Skeletal muscle tissue (tissue), 4 donors: ENCODE data around the gene HMCN1. TPM values are rescaled to one million over a fixed set of nuclear protein-coding genes. Genes with fewer than 3 reads are reported as not detected.

Experiments
- H3K27ac ChIP-seq: one replicate; pipeline ENCODE4 v1.7.0; 2013; ENCODE audit warnings: mild to moderate bottlenecking, low read depth, low read length, inconsistent platforms
- H3K27me3 ChIP-seq, 3 donors: one replicate each; pipeline ENCODE4 v1.7.0; 2013; ENCODE audit warnings: low read length in 3 of 3; ENCODE audit not compliant: control insufficient read depth in 3 of 3, insufficient read depth in 3 of 3
- H3K36me3 ChIP-seq, 3 donors: one replicate each; pipeline ENCODE4 v1.7.0; 2013; ENCODE audit warnings: low read length in 3 of 3; ENCODE audit not compliant: control insufficient read depth in 3 of 3, insufficient read depth in 3 of 3
- H3K4me1 ChIP-seq, 3 donors: one replicate each; pipeline ENCODE4 v1.7.0; 2013; ENCODE audit warnings: low read length in 3 of 3, mild to moderate bottlenecking in 3 of 3; ENCODE audit not compliant: control insufficient read depth in 3 of 3, insufficient read depth in 3 of 3
- H3K4me3 ChIP-seq, 3 donors: one replicate each; pipeline ENCODE4 v1.7.0; 2013; ENCODE audit warnings: low read length in 3 of 3
- H3K9ac ChIP-seq, 3 donors: one replicate each; pipeline ENCODE4 v1.7.0; 2013; ENCODE audit warnings: low read length in 3 of 3, mild to moderate bottlenecking in 3 of 3, moderate library complexity in 2 of 3, low read depth in 1 of 3
- H3K9me3 ChIP-seq, 3 donors: one replicate each; pipeline ENCODE4 v1.7.0; 2013; ENCODE audit warnings: low read length in 3 of 3; ENCODE audit not compliant: control insufficient read depth in 3 of 3
- total RNA-seq: library from RNA; depleted of rRNA; stranded (reverse); fragments of >200 nt; gene quantifications from one replicate; pipeline ENCODE4 v1.2.3, GENCODE V29; 2014
- donor health status: Osteomylitis.

HMCN1 gene
- total RNA-seq, 1 donor from 2014 or later: 16.7 TPM

DNA sequence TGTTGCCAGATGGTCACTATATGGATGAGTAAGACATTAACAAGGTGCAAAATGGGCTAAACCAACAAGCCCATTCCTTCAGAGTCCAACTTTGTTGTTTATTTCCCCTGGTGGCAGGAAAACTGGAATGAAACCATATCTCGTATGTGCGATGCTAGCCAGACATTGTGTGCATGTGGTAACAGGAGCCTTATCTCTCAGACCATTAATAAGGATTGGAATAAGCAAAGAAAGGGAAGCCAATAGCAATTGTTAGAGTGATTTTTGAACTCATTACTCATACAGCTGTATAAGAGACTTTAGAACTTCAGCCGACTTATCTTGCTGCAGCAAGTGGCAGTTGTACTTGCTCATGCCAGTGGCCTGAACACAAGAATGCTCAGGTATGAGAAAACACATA is 30.0 kb upstream of the HMCN1 start:
- Histone ChIP-seq H3K9me3 (no peaks in the 10 kb centered on the region), H3K4me1 (no peaks in the 10 kb centered on the region), H3K27me3 (no peaks in the 10 kb centered on the region), H3K4me3 (no peak overlapping the region), H3K9ac (no peak overlapping the region), H3K27ac (no peak overlapping the region), H3K36me3 (no peaks in the 10 kb centered on the region)

DNA sequence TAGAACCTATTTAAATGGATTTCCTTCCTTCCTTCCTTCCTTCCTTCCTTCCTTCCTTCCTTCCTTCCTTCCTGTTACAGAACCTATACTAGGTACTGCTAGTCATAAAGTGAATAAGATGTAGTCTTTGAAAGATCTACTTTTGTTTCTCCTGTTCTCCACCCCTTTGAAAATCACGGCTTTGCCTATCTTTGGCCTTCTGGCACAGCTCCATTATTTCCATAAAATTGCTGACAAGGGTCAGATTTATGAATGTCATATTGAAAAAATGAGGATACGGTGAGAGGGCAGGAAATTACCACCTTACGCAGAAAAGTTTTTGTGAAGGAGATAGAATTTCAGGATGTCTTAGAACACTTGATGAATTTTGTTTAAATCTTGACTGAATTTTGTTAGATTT is 18.1 kb upstream of the HMCN1 start:
- Histone ChIP-seq H3K36me3 (no peaks in the 10 kb centered on the region), H3K27ac (no peak overlapping the region), H3K27me3 (no peaks in the 10 kb centered on the region), H3K4me3 (no peak overlapping the region), H3K9ac (no peak overlapping the region), H3K9me3 (no peaks in the 10 kb centered on the region), H3K4me1 (no peaks in the 10 kb centered on the region)

DNA sequence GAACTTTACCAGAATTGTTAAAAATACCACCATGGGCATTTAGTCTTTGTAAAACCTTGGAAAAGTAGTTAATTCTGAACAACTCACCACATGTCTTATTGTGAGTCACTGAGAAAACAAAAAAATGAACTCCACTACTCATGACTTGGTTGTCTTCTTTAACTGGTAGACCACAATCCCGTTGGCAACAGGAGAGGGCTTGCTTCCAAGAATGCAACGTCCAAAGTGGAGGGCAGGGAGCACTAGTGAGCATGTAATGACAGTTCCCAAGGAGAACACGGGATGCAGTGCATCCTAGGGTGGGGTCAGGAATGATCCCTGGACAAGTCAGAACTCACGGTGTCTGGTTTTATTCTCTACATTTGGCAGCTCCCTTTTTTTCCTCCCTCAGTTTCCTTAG is 15.2 kb upstream of the HMCN1 start:
- H3K9ac ChIP-seq: no peak overlapping the region
- H3K36me3 ChIP-seq: no peaks in the 10 kb centered on the region
- no peaks in the 10 kb centered on the region for H3K4me1 ChIP-seq
- no peak overlapping the region for H3K27ac ChIP-seq
- no peak overlapping the region for H3K4me3 ChIP-seq
- no peaks in the 10 kb centered on the region for H3K9me3 ChIP-seq
- no peaks in the 10 kb centered on the region for H3K27me3 ChIP-seq

DNA sequence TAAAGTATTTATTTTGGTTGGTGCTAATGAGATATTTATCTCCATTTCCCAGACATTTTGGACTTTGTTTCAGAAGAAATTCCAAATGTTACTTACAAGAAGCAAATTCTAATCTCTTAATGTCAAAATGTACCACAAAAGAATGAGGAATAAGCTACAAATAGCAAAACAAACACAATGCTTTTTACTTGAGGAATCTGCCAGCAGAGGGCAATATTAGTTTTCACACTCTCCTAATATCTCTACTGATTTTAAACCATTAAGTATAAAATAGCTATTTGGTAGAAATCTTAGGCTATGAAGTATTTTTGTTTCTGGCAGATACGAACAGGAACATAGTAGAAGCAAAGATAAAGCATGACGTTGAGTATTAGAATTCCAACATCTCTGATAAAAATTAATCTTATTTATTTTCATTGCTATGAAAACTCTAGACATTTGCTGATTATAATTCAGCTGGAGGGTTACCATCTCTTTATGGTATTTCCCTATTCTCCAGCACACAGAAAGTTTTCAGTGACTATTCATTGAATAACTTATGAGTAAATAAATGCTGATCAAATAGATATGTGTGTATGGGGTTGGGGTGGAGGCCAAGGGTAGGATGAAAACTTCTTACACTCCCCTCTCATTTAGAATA is 13.4 kb upstream of the HMCN1 start:
- no peaks in the 10 kb centered on the region for H3K27me3 ChIP-seq
- no peaks in the 10 kb centered on the region for H3K4me1 ChIP-seq
- H3K9ac ChIP-seq: no peak overlapping the region
- no peaks in the 10 kb centered on the region for H3K9me3 ChIP-seq
- no peak overlapping the region for H3K27ac ChIP-seq
- no peak overlapping the region for H3K4me3 ChIP-seq
- H3K36me3 ChIP-seq: no peaks in the 10 kb centered on the region

DNA sequence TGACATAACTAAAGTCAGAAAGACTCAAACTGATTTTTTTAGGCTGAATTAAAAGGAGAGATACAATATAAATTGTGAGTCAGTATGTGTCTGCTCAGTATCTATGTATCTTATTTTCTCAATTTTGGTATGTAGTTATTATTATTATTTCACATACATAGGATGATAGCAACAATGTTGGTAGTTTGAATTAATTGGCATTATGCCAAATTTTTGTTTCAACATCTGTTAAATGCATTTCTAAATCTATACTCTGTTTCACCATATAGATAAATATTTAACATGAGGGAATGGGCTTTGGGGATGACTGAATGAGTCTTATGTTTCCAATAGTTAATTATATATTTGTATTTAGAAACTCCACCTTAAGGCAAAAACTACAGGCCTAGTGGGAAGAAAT is 12.6 kb upstream of the HMCN1 start:
- Histone ChIP-seq H3K36me3 (no peaks in the 10 kb centered on the region), H3K9ac (no peak overlapping the region), H3K4me3 (no peak overlapping the region), H3K4me1 (no peaks in the 10 kb centered on the region), H3K9me3 (no peaks in the 10 kb centered on the region), H3K27ac (no peak overlapping the region), H3K27me3 (no peaks in the 10 kb centered on the region)

DNA sequence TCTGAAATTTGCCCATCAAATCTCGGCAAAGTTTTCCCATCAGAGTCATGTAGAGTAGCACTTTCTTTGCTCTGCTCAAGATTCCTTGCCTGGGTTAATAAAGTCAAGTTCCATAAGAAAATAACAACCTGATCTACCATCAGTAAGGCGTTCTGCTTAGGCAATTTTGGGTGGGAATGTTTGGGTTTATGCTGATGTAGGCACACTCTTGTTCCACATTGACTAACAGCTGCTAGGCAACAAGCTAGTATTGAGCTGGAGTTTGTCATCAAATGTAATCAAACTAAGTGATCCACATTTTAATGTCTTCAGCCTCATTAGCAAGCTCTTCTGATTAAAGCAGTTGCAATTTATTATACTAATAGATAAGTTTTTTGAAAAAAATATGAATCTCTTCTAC is 12.1 kb upstream of the HMCN1 start:
- H3K4me1 ChIP-seq: no peaks in the 10 kb centered on the region
- no peak overlapping the region for H3K27ac ChIP-seq
- no peak overlapping the region for H3K9ac ChIP-seq
- H3K4me3 ChIP-seq: no peak overlapping the region
- H3K36me3 ChIP-seq: no peaks in the 10 kb centered on the region
- no peaks in the 10 kb centered on the region for H3K9me3 ChIP-seq
- H3K27me3 ChIP-seq: no peaks in the 10 kb centered on the region

DNA sequence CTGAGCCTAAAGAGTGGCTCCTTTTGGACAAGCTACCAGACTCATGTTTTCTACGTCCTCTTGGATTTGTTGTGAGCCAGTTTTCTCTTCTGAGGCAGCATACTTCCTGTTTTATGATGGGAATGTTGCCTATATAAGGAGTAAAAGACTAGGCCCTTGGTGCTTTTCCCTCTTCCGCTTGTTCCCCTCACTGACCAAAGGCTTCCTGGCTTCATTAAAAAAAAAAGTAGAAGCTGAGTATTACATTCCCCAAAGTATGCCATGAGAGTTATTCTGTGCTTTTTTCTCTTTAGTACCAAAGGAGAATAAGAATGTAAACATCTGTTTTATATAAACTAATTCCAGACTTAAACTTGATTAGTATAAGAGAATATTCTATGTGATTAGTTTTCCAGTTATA is 6.5 kb upstream of the HMCN1 start:
- H3K4me1 ChIP-seq: no peaks in the 10 kb centered on the region
- no peak overlapping the region for H3K27ac ChIP-seq
- H3K4me3 ChIP-seq: no peak overlapping the region
- H3K36me3 ChIP-seq: no peaks in the 10 kb centered on the region
- no peaks in the 10 kb centered on the region for H3K27me3 ChIP-seq
- no peaks in the 10 kb centered on the region for H3K9me3 ChIP-seq
- H3K9ac ChIP-seq: no peak overlapping the region

DNA sequence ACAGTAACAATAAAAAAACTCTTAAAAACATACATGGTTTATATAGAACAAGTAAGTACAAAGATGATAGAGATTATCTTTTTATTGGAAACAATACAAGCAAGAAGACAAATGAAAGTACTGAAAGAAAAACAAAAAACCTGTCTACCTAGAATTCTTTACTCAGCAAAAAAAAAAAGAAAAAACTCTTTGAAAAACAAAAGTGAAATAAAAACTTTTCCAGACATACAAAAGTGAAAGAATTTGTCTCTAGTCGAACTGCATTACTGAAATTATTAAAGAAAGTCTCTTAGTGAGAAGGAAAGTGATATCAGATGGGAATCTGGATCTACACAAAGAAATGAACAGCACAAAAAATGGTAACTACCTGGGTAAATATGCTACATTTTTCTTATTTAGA is 2.7 kb upstream of the HMCN1 start:
- no peaks in the 10 kb centered on the region for H3K9me3 ChIP-seq
- no peak overlapping the region for H3K27ac ChIP-seq
- no peak overlapping the region for H3K9ac ChIP-seq
- H3K36me3 ChIP-seq: no peaks in the 10 kb centered on the region
- H3K27me3 ChIP-seq: no peaks in the 10 kb centered on the region
- H3K4me1 ChIP-seq: peaks cover 6 to 11% (median 10%) of the 10 kb centered on the region in 3 donors
- no peak overlapping the region for H3K4me3 ChIP-seq

DNA sequence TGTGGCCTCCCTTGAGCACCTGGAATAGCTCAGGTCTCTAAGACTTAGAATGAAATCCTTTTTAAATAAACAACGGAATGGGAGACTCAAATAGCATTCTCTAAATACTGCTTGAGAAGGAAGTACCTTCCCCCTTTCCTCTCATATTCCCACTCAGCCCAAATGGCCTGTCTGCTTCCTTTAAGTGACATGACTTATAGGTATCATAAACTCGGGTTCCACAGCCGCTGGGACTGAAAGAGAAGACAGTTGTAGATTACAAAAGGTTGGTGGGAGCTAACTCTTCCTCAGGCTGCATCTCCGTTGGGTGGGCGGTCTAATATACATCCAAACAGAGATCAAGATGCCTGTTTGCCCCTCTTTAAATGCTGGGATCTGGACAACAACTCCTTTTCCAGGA is 1.2 kb upstream of the HMCN1 start:
- H3K36me3 ChIP-seq: no peaks in the 10 kb centered on the region
- H3K4me3 ChIP-seq: no peak overlapping the region
- peaks cover 0 to 2% (median 0%) of the 10 kb centered on the region in 3 donors for H3K27me3 ChIP-seq
- no peaks in the 10 kb centered on the region for H3K9me3 ChIP-seq
- no peak overlapping the region for H3K27ac ChIP-seq
- no peak overlapping the region for H3K9ac ChIP-seq
- H3K4me1 ChIP-seq: peaks cover 6 to 11% (median 10%) of the 10 kb centered on the region in 3 donors

DNA sequence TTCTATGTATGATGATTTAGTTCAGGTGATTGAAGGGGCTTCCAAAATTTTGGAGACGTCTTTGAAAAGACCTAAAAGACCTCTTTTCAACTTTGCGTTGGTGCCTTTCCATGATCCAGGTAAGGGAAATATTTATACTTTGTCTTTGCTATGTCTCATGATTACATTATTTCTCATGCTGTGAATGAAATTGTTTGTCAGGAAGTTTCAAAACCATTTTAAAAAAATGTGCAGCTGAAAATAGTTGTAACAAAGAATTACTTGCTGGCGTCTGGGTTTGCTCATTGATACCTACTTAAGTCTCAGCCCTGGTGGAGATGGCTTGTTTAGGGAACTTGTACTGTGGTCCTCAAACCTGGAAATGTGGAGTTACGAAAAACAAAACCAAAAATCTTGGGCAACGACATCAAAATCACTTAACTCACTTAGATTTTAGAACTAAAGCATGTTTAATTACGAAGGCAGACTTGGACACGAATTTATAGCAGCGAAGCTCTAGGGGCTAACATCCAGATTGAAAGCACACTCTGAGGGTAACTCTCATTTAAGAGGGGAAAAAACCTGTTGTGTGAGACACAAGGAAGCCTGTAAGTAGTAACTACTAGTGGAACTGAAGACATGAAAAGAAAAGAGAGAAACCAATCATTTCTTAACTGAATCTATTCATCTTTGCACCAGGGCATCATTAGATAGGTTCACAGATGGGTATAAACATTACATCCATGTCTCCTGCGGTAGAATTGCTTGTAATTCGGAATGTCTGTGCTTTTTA is 924 bp downstream of the HMCN1 start:
- Histone ChIP-seq H3K27ac (peak overlapping the region; percentile 52), H3K9ac (peak overlapping the region; percentile 18 to 62 (median 48)), H3K27me3 (peaks cover 0 to 2% (median 0%) of the 10 kb centered on the region in 3 donors), H3K9me3 (no peaks in the 10 kb centered on the region), H3K4me1 (peaks cover 6 to 11% (median 10%) of the 10 kb centered on the region in 3 donors), H3K4me3 (peak overlapping the region; percentile 73 to 85 (median 77)), H3K36me3 (no peaks in the 10 kb centered on the region)
